UCSD-AML1 (cell line): ENCODE results near the gene PDE3B.

Experiments used
- DNase-seq: peaks from one replicate; lab custom pipeline; 2025; ENCODE audit not compliant: unreplicated experiment; lab: John Stamatoyannopoulos, UW

The PDE3B gene

GRCh38 chr11:14908214-14908880 is 264.7 kb downstream of the PDE3B start:
- DNase-seq: no peak

GRCh38 chr11:14914536-14914935 is 270.9 kb downstream of the PDE3B start:
- DNase-seq: no peak

- no peak for DNase-seq
Measured at GRCh38 chr11:14916403-14916802, 272.8 kb downstream of the PDE3B start.
